IMR-90 (cell line): ENCODE data around the gene AAMP. TPM values are rescaled to one million over a fixed set of nuclear protein-coding genes. Genes with fewer than 3 reads are reported as not detected.
A peak's percentile ranks its signal among the peaks of the same experiment; 100 is the strongest.

Experiments
- ATAC-seq: fragments of 200-7000 bp; cut with Tn5 transposase; 2 replicates; pipeline ENCODE4 v1.9.1; 2020; ENCODE audit warnings: low read depth, mild to moderate bottlenecking, moderate library complexity
- BruUV-seq: library from RNA; stranded (reverse); fragments of 400-500 nt; replicated peaks from 2 replicates; lab custom pipeline; 2021; lab: Mats Ljungman, UMichigan
- CTCF ChIA-PET: fragments of 300-600 bp; formaldehyde crosslinking; extraction: SDS; loops from one replicate; lab custom pipeline; 2021; ENCODE audit warnings: antibody characterized with exemption; lab: Yijun Ruan, JAX
- POLR2A ChIA-PET: fragments of 300-600 bp; sonication (Branson Sonifier 250); formaldehyde crosslinking; loops from one replicate; lab custom pipeline; 2022; ENCODE audit warnings: antibody characterized with exemption; ENCODE audit not compliant: unreplicated experiment; lab: Charles Lee
- DNase-seq: peaks from one replicate; pipeline ENCODE4 v3.0.0; 2013
- H2AFZ ChIP-seq: replicated peaks from 2 replicates; pipeline ENCODE3; 2013; ENCODE audit warnings: low read length, mild to moderate bottlenecking; ENCODE audit not compliant: poor library complexity
- H2AK5ac ChIP-seq: 2 replicates; pipeline ENCODE4 v1.6.1; 2013; ENCODE audit warnings: low read depth, low read length, inconsistent platforms
- H2AK9ac ChIP-seq: replicated peaks from 2 replicates; pipeline ENCODE3; 2013; ENCODE audit warnings: mild to moderate bottlenecking, low read depth, low read length, moderate library complexity; ENCODE audit not compliant: poor library complexity
- H2BK120ac ChIP-seq: 2 replicates; pipeline ENCODE4 v1.6.1; 2013; ENCODE audit warnings: low read depth, low read length, inconsistent platforms
- H2BK15ac ChIP-seq: 3 replicates; pipeline ENCODE4 v1.6.1; 2013; ENCODE audit warnings: low read depth, low read length, inconsistent platforms
- H2BK20ac ChIP-seq: 2 replicates; pipeline ENCODE4 v1.6.1; 2013; ENCODE audit warnings: low read depth, mild to moderate bottlenecking, inconsistent platforms, low read length, moderate library complexity
- H2BK5ac ChIP-seq: 2 replicates; pipeline ENCODE4 v1.6.1; 2013; ENCODE audit warnings: mild to moderate bottlenecking, low read depth, low read length, inconsistent platforms; ENCODE audit not compliant: poor library complexity, severe bottlenecking
- H3K14ac ChIP-seq: replicated peaks from 2 replicates; pipeline ENCODE4 v1.6.1; 2013; ENCODE audit warnings: low read depth, low read length, inconsistent platforms
- H3K18ac ChIP-seq: 2 replicates; pipeline ENCODE4 v1.6.1; 2013; ENCODE audit warnings: low read depth, low read length, control low read depth
- H3K23ac ChIP-seq: 2 replicates; pipeline ENCODE4 v1.6.1; 2013; ENCODE audit warnings: low read depth, low read length, inconsistent platforms
- H3K27ac ChIP-seq: 2 replicates; pipeline ENCODE4 v1.5.1; 2013; ENCODE audit warnings: mild to moderate bottlenecking, control low read depth, low read length; ENCODE audit not compliant: insufficient read depth
- H3K27me3 ChIP-seq: 2 replicates; pipeline ENCODE4 v1.6.1; 2013; ENCODE audit warnings: low read length; ENCODE audit not compliant: control insufficient read depth, insufficient read depth
- H3K36me3 ChIP-seq: 2 replicates; pipeline ENCODE4 v1.6.1; 2013; ENCODE audit warnings: low read length, mixed read lengths; ENCODE audit not compliant: control insufficient read depth, insufficient read depth
- H3K4ac ChIP-seq: 2 replicates; pipeline ENCODE4 v1.6.1; 2013; ENCODE audit warnings: low read depth, low read length, inconsistent platforms
- H3K4me1 ChIP-seq: 2 replicates; pipeline ENCODE4 v1.6.1; 2013; ENCODE audit warnings: low read length, mixed read lengths; ENCODE audit not compliant: control insufficient read depth, insufficient read depth
- H3K4me2 ChIP-seq: 2 replicates; pipeline ENCODE4 v1.6.1; 2013; ENCODE audit warnings: low read depth, mild to moderate bottlenecking, control low read depth, low read length, moderate library complexity
- H3K4me3 ChIP-seq: 2 replicates; pipeline ENCODE4 v1.5.1; 2013; ENCODE audit warnings: low read depth, mild to moderate bottlenecking, control low read depth, low read length, moderate library complexity; ENCODE audit not compliant: insufficient read depth
- H3K56ac ChIP-seq: 2 replicates; pipeline ENCODE4 v1.6.1; 2013; ENCODE audit warnings: low read length, inconsistent platforms; ENCODE audit not compliant: insufficient read depth; ENCODE audit errors: extremely low read depth
- H3K79me1 ChIP-seq, 2 experiments: 2 replicates each; pipeline ENCODE4 v1.6.1; 2013; ENCODE audit warnings: low read length in 2 of 2, inconsistent platforms in 1 of 2, low read depth in 1 of 2
- H3K9ac ChIP-seq: 2 replicates; pipeline ENCODE4 v1.6.1; 2013; ENCODE audit warnings: low read depth, low read length, control low read depth
- H3K9me1 ChIP-seq: 2 replicates; pipeline ENCODE4 v1.6.1; 2013; ENCODE audit warnings: low read length, inconsistent platforms; ENCODE audit not compliant: insufficient read depth
- H3K9me3 ChIP-seq: 2 replicates; pipeline ENCODE4 v1.6.1; 2013; ENCODE audit warnings: low read length; ENCODE audit not compliant: control insufficient read depth, insufficient read depth
- H4K20me1 ChIP-seq: 2 replicates; pipeline ENCODE4 v1.6.1; 2013; ENCODE audit warnings: low read length, inconsistent platforms; ENCODE audit not compliant: insufficient read depth
- H4K5ac ChIP-seq: 2 replicates; pipeline ENCODE4 v1.6.1; 2013; ENCODE audit warnings: mild to moderate bottlenecking, low read depth, low read length, control low read depth
- H4K8ac ChIP-seq, 2 experiments: 2 replicates each; pipeline ENCODE4 v1.6.1; 2013; ENCODE audit warnings: low read depth in 2 of 2, low read length in 2 of 2, control low read depth in 1 of 2, inconsistent platforms in 1 of 2
- H4K91ac ChIP-seq: 2 replicates; pipeline ENCODE4 v1.6.1; 2013; ENCODE audit warnings: low read depth, low read length, inconsistent platforms; ENCODE audit not compliant: insufficient read depth
- CTCF ChIP-seq: conservative IDR thresholded peaks from 2 replicates; pipeline ENCODE4 v1.5.1; 2012; ENCODE audit warnings: mild to moderate bottlenecking, low read depth, low read length, improper control_type of control experiment
- SMC3 ChIP-seq: fragments of 150-350 bp; IDR thresholded peaks from 2 replicates; pipeline ENCODE4 v1.6.1; 2016; ENCODE audit warnings: low read depth, mild to moderate bottlenecking, antibody characterized with exemption, low read length, moderate library complexity
- WGBS, 2 experiments: methylation state at CpG; one replicate each; pipeline versions ENCODE4 v1.1.5 to v1.1.7; 2013; ENCODE audit warnings: missing lambda C conversion rate in 2 of 2; ENCODE audit not compliant: insufficient read length in 1 of 2; ENCODE audit errors: extremely low coverage in 2 of 2; 5-methylcytosine and 5-hydroxymethylcytosine counted together
- dilution Hi-C: fragments of 300-500 bp; cut with HindIII; formaldehyde crosslinking; loops from one replicate; pipeline ENCODE4 v1.14.3; 2018; ENCODE audit warnings: low sequenced_read_pairs; ENCODE audit not compliant: unreplicated experiment
- in situ Hi-C: fragments of 300-500 bp; cut with MboI; formaldehyde crosslinking; loops from 3 replicates; pipeline ENCODE4 v1.14.3; 2019; ENCODE audit warnings: low sequenced_read_pairs, inconsistent platforms, mixed read lengths
- intact Hi-C: fragments of 100-400 bp; cut with micrococcal nuclease; formaldehyde crosslinking; loops from 2 replicates; pipeline ENCODE4 v1.10.0; 2022
- polyA plus RNA-seq, 3 experiments: library from polyadenylated mRNA; depleted of rRNA; stranded (reverse); fragments of >200 nt; gene quantifications; 2 replicates each; pipeline ENCODE4 v1.2.3, GENCODE V29; 2012; ENCODE audit warnings: low replicate concordance in 1 of 3
- total RNA-seq: library from RNA; depleted of rRNA; stranded (reverse); fragments of >200 nt; gene quantifications from 2 replicates; pipeline ENCODE4 v1.2.3, GENCODE V29; 2012

AAMP gene
- total and polyA plus RNA-seq, 2 of the 4 experiments (the other 2 are of a cell fraction), result 104 to 112 TPM

- Histone ChIP-seq H3K4me1 (peaks cover 14% of the 10 kb centered on the region), H2AFZ (no peak overlapping the region), H4K20me1 (peaks cover 15% of the 10 kb centered on the region), H3K27ac (no peak overlapping the region), H3K9me1 (no peaks in the 10 kb centered on the region; the same call in 1 of the 2 replicates), H3K9me3 (no peaks in the 10 kb centered on the region), H2BK120ac (no peak overlapping the region), H4K8ac (no peak overlapping the region), H2BK5ac (no peak overlapping the region), H3K4me3 (no peak overlapping the region), H3K14ac (no peak overlapping the region), H3K27me3 (no peaks in the 10 kb centered on the region), H3K36me3 (peaks cover 29% of the 10 kb centered on the region), H4K91ac (no peak overlapping the region), H3K56ac (no peak overlapping the region), H3K4me2 (no peak overlapping the region), H4K5ac (no peak overlapping the region), H2BK20ac (no peak overlapping the region), H3K4ac (no peak overlapping the region), H3K9ac (no peak overlapping the region), H3K23ac (no peak overlapping the region), H2AK9ac (no peak overlapping the region), H2AK5ac (no peak overlapping the region), H3K79me1 (peaks cover 9 to 16% of the 10 kb centered on the region in 2 experiments; a peak in 3 of 4 replicates), H2BK15ac (no peak overlapping the region), H3K18ac (no peak overlapping the region)
- POLR2A ChIA-PET, result no interaction called here
- CTCF ChIA-PET, result interaction anchor here (0.6 kb wide), 1 partner anchor 13 kb away, joined by 3 read pairs; the partner anchor contains the start of genes AAMP and PNKD
- no peak for TF ChIP-seq SMC3
- peak; percentile 51 for TF ChIP-seq CTCF
- intact Hi-C loops (loop anchor here (5.0 kb wide), 1 partner anchor 70 kb away; no protein-coding TSS in a partner anchor), dilution Hi-C loops (no loop called here), in situ Hi-C loops (no loop called here)
- 88% methylated on average over 1 of the region's 8 CpGs; no CpG with 5 or more reads in 1 of the 2 experiments for WGBS, 2 experiments
- no TSS peak for BruUV-seq
- ATAC-seq (no peak), DNase-seq (no peak)
These were observed 12.5 kb downstream of the AAMP start for GRCh38 chr2:218257390-218257981.
